ENCODE measurements around the gene RIPOR3.

RIPOR3 gene

GRCh38 chr20:50690650-50691572 is at the start of gene RIPOR3:
Gene RIPOR3 (minus strand): TSS chr20:50691542. CDS start chr20:50691128, 414 bp downstream.
- DNase-seq (ENCODE audit: low spot score): no peak

GRCh38 chr20:50737352-50737751 is 46.0 kb upstream of the RIPOR3 start:
- DNase-seq (ENCODE audit: low spot score): no peak

GRCh38 chr20:50735813-50736212 is 44.5 kb upstream of the RIPOR3 start:
- DNase-seq (ENCODE audit: low spot score): no peak

- DNase-seq (ENCODE audit: low spot score): no peak
Measured at GRCh38 chr20:50734730-50735679, 43.7 kb upstream of the RIPOR3 start.

- no peak for DNase-seq (ENCODE audit: low spot score)
Measured at GRCh38 chr20:50733644-50734349, 42.5 kb upstream of the RIPOR3 start.

GRCh38 chr20:50731930-50732690 is 40.8 kb upstream of the RIPOR3 start:
- no peak for DNase-seq (ENCODE audit: low spot score)

- peak; percentile 100 for DNase-seq (ENCODE audit: low spot score)
Measured at GRCh38 chr20:50731055-50731929, 40.0 kb upstream of the RIPOR3 start, which contains the start of gene PARD6B. Gene PARD6B (plus strand): TSS chr20:50731580. CDS start chr20:50731787, 207 bp downstream.

- no peak for DNase-seq (ENCODE audit: low spot score)
Measured at GRCh38 chr20:50730765-50731054, 39.4 kb upstream of the RIPOR3 start.

GRCh38 chr20:50729901-50730764 is 38.8 kb upstream of the RIPOR3 start:
- DNase-seq (ENCODE audit: low spot score): no peak

- no peak for DNase-seq (ENCODE audit: low spot score)
Measured at GRCh38 chr20:50728981-50729874, 37.9 kb upstream of the RIPOR3 start.

GRCh38 chr20:50728486-50728980 is 37.2 kb upstream of the RIPOR3 start:
- no peak for DNase-seq (ENCODE audit: low spot score)

- no peak for DNase-seq (ENCODE audit: low spot score)
Measured at GRCh38 chr20:50727792-50728485, 36.6 kb upstream of the RIPOR3 start.

- no peak for DNase-seq (ENCODE audit: low spot score)
Measured at GRCh38 chr20:50726955-50727791, 35.8 kb upstream of the RIPOR3 start.

- no peak for DNase-seq (ENCODE audit: low spot score)
Measured at GRCh38 chr20:50725724-50726005, 34.3 kb upstream of the RIPOR3 start.

GRCh38 chr20:50724851-50725723 is 33.7 kb upstream of the RIPOR3 start:
- DNase-seq (ENCODE audit: low spot score): no peak
